Panc1 (cell line): ENCODE results near the gene RASGRP2.

ENCODE experiments used
- POLR2AphosphoS5 ChIP-seq: IDR thresholded peaks from 2 replicates; pipeline ENCODE4 v1.6.1; 2012; ENCODE audit warnings: mild to moderate bottlenecking, low read depth, low read length, moderate library complexity
- SIN3A ChIP-seq: IDR thresholded peaks from 2 replicates; pipeline ENCODE4 v1.6.1; 2012; ENCODE audit warnings: low read depth, mild to moderate bottlenecking, low read length, moderate library complexity, borderline replicate concordance; ENCODE audit not compliant: insufficient read depth
- TF ChIP-seq, protein P1 (sequence below): fragments of 450-650 bp; IDR thresholded peaks from 2 replicates; pipeline ENCODE4 v1.5.1; 2017; ENCODE audit warnings: mild to moderate bottlenecking

DNA sequence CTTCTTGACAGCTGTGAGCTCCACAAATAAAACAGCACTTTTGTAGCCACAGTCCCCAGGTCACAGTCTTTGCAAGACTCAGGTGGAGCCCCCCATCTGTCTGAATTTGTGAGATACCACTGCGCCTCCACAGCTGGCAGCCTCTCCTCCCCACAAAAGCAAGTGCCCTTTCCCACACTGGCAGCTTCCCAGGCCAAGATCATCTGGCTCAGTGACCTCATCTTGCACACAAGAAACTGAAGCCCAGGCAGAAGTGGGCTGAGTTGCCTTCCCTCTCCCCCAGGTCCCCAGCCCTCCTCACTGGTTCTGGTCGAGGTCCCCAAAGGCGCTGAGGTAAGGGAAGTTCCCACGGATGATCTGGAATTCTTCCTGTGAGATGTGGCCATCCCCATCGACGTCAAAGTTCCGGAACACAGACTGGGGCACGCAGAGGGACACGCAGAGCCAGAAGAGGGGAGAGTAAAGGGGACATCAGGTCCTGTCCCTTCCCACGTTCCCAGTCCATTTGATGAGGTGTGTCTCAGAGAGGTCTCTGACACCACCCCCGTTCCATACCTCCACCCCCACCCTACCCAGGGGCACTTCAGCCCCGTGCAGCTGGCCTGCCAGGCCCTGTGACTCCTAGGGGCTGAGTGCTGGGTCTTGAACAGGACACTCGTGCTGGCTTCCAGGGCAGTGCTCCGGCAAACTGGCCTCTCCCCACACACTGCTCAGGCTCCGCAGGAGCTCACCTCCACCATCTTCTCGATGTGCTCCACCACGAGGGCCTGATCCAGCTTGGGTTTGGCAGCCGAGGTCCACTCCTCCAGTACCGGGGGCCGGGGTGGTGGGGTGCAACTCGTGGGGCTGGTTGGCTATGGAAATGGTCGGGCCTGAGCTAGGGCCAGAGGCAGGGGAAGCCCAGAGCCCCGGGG lies 8.9 kb downstream of the RASGRP2 start:
- TF ChIP-seq, protein P1, sequence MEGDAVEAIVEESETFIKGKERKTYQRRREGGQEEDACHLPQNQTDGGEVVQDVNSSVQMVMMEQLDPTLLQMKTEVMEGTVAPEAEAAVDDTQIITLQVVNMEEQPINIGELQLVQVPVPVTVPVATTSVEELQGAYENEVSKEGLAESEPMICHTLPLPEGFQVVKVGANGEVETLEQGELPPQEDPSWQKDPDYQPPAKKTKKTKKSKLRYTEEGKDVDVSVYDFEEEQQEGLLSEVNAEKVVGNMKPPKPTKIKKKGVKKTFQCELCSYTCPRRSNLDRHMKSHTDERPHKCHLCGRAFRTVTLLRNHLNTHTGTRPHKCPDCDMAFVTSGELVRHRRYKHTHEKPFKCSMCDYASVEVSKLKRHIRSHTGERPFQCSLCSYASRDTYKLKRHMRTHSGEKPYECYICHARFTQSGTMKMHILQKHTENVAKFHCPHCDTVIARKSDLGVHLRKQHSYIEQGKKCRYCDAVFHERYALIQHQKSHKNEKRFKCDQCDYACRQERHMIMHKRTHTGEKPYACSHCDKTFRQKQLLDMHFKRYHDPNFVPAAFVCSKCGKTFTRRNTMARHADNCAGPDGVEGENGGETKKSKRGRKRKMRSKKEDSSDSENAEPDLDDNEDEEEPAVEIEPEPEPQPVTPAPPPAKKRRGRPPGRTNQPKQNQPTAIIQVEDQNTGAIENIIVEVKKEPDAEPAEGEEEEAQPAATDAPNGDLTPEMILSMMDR: no peak
- TF ChIP-seq POLR2AphosphoS5 (no peak), SIN3A (no peak)
